Thymus (tissue), 11 donors: ENCODE measurements around the gene THAP12. TPM values are rescaled to one million over a fixed set of nuclear protein-coding genes. Genes with fewer than 3 reads are reported as not detected.

Experiments
- DNase-seq, 9 donors: peaks; one replicate each; pipeline ENCODE4 v3.0.0-alpha.2; 2013; ENCODE audit warnings: low spot score in 9 of 9, low read depth in 6 of 9, missing footprints in 1 of 9
- H3K27ac ChIP-seq, 2 donors: one replicate each; pipeline ENCODE4 v1.5.1; 2013; ENCODE audit warnings: control low read depth in 1 of 2, low read depth in 1 of 2, low read length in 1 of 2, mild to moderate bottlenecking in 1 of 2, moderate library complexity in 1 of 2
- H3K27me3 ChIP-seq, 2 donors: one replicate each; pipeline ENCODE4 v1.5.1; 2013; ENCODE audit warnings: low read length in 1 of 2; ENCODE audit not compliant: control insufficient read depth in 2 of 2, insufficient read depth in 1 of 2
- H3K36me3 ChIP-seq, 2 donors: one replicate each; pipeline ENCODE4 v1.5.1; 2013; ENCODE audit warnings: low read length in 1 of 2, mild to moderate bottlenecking in 1 of 2, moderate library complexity in 1 of 2; ENCODE audit not compliant: control insufficient read depth in 2 of 2, insufficient read depth in 2 of 2
- H3K4me1 ChIP-seq, 2 donors: one replicate each; pipeline ENCODE4 v1.5.1; 2013; ENCODE audit warnings: low read length in 2 of 2; ENCODE audit not compliant: control insufficient read depth in 2 of 2, insufficient read depth in 2 of 2
- H3K4me3 ChIP-seq, 2 donors: one replicate each; pipeline ENCODE4 v1.5.1; 2013; ENCODE audit warnings: low read length in 2 of 2, control low read depth in 1 of 2, mild to moderate bottlenecking in 1 of 2
- H3K9me3 ChIP-seq, 2 donors: one replicate each; pipeline ENCODE4 v1.5.1; 2013; ENCODE audit warnings: low read length in 1 of 2, mild to moderate bottlenecking in 1 of 2; ENCODE audit not compliant: control insufficient read depth in 2 of 2, insufficient read depth in 1 of 2
- WGBS: extraction: QIAGEN DNeasy Blood & Tissue Kit; methylation state at CpG from one replicate; pipeline ENCODE4 v1.1.7; 2013; 5-methylcytosine and 5-hydroxymethylcytosine counted together
- polyA plus RNA-seq: library from polyadenylated mRNA; stranded (reverse); fragments of 200-250 nt; gene quantifications from one replicate; pipeline ENCODE4 v1.2.3, GENCODE V29; 2013
- total RNA-seq: library from RNA; stranded (reverse); fragments of 120-200 nt; gene quantifications from one replicate; pipeline ENCODE4 v1.2.4, GENCODE V29; 2013
- donor health status: healthy.

The THAP12 gene
- total and polyA plus RNA-seq, 2 donors = 50.7 to 69.8 TPM

DNA sequence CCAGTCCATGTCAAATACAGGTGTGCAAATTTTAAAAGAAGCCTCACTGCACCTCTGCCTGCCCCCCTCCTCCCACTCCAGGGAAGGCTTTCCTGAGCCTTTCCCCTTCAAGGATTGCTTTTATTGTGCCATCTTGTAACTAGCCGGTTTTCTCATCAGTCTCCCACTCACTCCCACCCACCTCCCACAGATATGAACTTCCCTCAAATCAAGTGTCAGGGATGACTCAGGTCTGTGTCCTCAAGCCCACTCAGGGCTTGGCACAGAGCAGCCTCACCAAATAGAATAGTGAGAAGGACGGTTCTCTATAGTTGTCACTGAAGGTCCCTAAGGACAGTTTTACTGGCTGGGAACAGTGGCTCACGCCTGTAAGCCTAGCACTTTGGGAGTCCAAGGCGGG is 43.0 kb downstream of the THAP12 start:
- no peak for DNase-seq
- no peak overlapping the region for H3K4me3 ChIP-seq
- no peaks in the 10 kb centered on the region for H3K27me3 ChIP-seq
- 95% methylated on average over 4 of the region's 4 CpGs for WGBS
- peaks cover 7 to 17% of the 10 kb centered on the region in 2 donors for H3K4me1 ChIP-seq
- no peaks in the 10 kb centered on the region for H3K36me3 ChIP-seq
- H3K27ac ChIP-seq = no peak overlapping the region
- peaks cover 0 to 14% of the 10 kb centered on the region in 2 donors for H3K9me3 ChIP-seq

DNA sequence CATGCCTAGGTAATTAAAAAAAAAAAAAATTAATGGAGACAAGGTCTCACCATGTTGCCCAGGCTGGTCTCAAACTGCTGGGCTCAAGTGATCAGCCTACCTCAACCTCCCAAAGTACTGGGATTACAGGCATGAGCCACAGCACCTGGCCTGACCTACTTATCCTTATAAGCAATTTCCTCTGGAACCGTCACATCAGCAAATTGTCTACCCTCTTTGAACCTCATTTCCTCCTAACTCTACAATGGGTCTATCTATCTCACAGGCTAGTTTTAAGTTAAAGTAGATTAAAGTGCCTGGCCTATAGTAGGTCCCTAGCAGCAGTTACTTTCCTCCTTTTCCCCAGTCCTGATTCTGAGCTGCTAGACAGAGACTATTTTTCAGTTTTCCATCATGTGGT is 43.5 kb downstream of the THAP12 start:
- Histone ChIP-seq H3K36me3 (no peaks in the 10 kb centered on the region), H3K27ac (no peak overlapping the region), H3K27me3 (no peaks in the 10 kb centered on the region), H3K4me3 (no peak overlapping the region), H3K4me1 (peaks cover 7 to 17% of the 10 kb centered on the region in 2 donors), H3K9me3 (peaks cover 0 to 14% of the 10 kb centered on the region in 2 donors)
- 43% methylated on average over 1 of the region's 1 CpG for WGBS
- DNase-seq = peak in 1 of 9 donors; percentile 26

DNA sequence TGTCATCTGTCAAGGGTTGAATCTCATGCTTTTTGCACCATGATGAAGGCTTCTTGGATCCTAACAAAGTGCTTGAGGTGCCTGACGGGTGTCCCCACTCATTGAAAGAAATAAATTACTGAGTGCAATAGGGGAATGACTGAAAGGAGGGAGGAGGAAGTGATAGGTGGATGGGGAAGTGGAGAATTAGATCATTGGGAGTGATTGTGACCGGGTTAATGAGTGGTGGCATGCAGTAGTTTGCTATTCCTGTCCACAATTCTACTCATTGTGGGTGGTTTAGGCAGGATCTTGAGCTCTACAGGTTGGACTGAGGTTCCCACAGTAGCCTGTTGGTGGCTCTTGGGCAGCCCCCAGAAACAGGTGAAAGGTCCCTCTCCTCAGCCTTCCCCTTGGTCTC is 44.3 kb downstream of the THAP12 start:
- Histone ChIP-seq H3K9me3 (peaks cover 0 to 14% of the 10 kb centered on the region in 2 donors), H3K4me3 (no peak overlapping the region), H3K4me1 (peaks cover 7 to 17% of the 10 kb centered on the region in 2 donors), H3K36me3 (no peaks in the 10 kb centered on the region), H3K27me3 (no peaks in the 10 kb centered on the region), H3K27ac (no peak overlapping the region)
- WGBS = 93% methylated on average over 2 of the region's 2 CpGs
- no peak for DNase-seq

DNA sequence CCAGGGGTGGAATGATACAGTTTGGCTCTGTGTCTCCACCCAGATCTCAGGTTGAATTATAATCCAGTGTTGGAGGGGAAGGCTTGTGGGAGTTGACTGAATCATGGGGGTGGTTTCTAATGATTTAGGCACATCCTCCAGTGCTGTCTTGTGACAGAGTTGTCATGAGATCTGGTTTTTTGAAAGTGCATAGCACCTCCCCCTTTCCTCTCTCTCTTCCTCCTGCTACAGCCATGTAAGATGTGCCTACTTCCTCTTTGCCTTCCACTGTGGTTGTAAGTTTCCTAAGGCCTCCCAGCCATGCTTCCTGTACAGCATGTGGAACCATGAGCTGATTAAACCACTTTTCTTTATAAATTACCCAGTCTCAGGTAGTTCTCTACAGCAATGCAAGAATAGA is 45.1 kb downstream of the THAP12 start:
- peaks cover 0 to 14% of the 10 kb centered on the region in 2 donors for H3K9me3 ChIP-seq
- no peaks in the 10 kb centered on the region for H3K27me3 ChIP-seq
- no peak overlapping the region for H3K27ac ChIP-seq
- H3K36me3 ChIP-seq = no peaks in the 10 kb centered on the region
- H3K4me3 ChIP-seq = no peak overlapping the region
- H3K4me1 ChIP-seq = peaks cover 7 to 17% of the 10 kb centered on the region in 2 donors
- DNase-seq = no peak

DNA sequence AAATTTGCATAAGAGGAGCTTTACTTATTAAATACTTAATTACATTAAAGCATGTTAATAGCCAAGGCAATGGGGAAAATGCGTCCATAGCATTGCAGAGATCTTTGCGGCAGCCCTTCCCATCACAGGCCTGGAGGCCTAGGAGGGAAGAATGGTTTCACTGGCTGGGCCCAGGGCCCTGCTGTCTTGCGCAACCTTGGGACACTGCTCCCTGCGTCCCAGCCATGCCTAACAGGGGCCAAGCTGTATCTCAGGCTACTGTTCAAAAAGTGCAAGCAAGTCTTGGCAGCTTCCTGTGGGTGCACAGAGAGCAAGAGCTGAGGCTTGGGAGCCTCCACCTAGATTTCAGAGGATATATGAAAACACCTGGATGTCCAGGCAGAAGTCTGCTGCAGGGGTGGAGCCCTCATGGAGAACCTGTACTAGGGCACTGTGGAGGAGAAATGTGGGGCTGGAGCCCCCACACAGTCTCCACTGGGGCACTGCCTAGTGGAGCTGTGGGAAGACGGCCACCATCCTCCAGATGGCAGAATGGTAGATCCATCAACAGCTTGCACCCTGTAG is 46.0 kb downstream of the THAP12 start:
- Histone ChIP-seq H3K36me3 (no peaks in the 10 kb centered on the region), H3K4me3 (no peak overlapping the region), H3K9me3 (peaks cover 0 to 14% of the 10 kb centered on the region in 2 donors), H3K27ac (no peak overlapping the region), H3K27me3 (no peaks in the 10 kb centered on the region), H3K4me1 (peaks cover 7 to 17% of the 10 kb centered on the region in 2 donors)
- over 99% methylated on average over 5 of the region's 5 CpGs for WGBS
- no peak for DNase-seq

DNA sequence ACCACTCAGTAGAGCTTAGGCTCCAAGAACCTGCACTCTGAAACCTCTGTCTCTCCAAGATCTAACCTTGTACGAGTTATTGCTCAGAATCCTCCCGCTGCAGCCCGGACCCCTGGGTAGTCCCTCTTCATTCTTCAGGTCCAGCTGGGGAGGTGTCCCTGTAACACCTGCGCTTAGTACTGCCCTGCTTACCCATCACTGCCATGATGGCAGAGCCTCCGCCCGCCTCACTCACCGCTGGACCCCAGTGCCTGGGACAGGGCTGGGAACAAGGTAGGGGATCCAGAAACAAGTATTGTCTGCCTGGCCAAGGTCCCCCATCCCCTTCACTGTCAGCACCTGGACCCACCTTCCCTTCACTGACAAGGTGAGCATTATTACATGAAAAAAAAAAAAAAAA is 50.3 kb downstream of the THAP12 start:
- H3K36me3 ChIP-seq = no peaks in the 10 kb centered on the region
- WGBS = 97% methylated on average over 7 of the region's 7 CpGs
- no peaks in the 10 kb centered on the region for H3K4me1 ChIP-seq
- H3K27me3 ChIP-seq = peaks cover 0 to 5% of the 10 kb centered on the region in 2 donors
- H3K4me3 ChIP-seq = no peak overlapping the region
- no peak overlapping the region for H3K27ac ChIP-seq
- no peak for DNase-seq
- peaks cover 0 to 14% of the 10 kb centered on the region in 2 donors for H3K9me3 ChIP-seq

DNA sequence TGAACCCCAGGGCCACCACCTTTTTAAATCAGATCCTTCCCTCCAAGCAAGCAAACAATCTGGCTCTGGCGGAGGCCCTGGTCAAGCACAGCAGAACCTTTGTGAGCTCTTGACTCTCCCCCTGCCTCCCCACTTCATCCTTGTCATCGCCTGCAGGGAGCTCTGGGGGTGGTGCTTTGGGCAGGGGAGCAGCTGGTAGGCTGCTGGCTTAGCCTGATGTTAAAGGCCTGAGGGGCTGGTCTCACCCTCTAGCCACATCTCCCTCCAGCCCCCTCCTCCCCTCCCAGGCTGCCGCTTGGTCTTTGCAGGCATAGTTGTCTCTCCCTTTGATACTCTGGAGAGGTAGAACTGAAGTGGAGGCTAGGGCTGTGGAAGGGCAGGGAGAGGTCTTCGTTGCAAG is 50.9 kb downstream of the THAP12 start:
- Histone ChIP-seq H3K9me3 (peaks cover 0 to 8% of the 10 kb centered on the region in 2 donors), H3K4me1 (no peaks in the 10 kb centered on the region), H3K36me3 (no peaks in the 10 kb centered on the region), H3K27me3 (peaks cover 0 to 5% of the 10 kb centered on the region in 2 donors), H3K4me3 (no peak overlapping the region), H3K27ac (no peak overlapping the region)
- no peak for DNase-seq
- 97% methylated on average over 4 of the region's 4 CpGs for WGBS

DNA sequence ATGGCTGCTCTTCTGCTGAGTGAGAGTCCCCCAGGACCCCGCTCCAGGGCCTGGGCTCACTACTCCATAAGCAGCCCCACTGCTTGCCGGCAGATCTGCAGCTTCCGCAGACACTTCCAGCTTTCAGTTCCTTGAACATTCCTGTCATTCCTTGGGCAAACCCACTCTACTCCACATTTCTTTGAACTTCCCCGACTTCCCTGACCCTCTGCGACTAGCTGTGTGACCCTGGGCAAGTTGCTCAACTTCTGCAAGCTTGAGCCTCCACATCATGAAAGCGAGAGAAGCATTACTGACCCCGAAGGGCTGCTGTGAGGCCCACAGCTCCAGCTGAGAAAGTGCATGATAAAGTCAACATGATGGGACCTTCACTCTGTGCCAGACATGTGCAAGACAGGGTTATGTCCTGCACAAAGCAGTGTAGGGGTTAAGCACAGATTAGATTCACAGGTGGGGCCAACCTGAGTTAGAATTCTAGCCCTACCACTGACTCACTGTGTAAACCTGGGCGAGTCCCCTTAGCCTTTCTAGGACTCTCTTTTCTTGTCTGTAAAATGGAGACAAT is 51.8 kb downstream of the THAP12 start:
- Histone ChIP-seq H3K27ac (no peak overlapping the region), H3K27me3 (peaks cover 0 to 7% of the 10 kb centered on the region in 2 donors), H3K36me3 (no peaks in the 10 kb centered on the region), H3K4me3 (no peak overlapping the region), H3K4me1 (no peaks in the 10 kb centered on the region), H3K9me3 (peaks cover 0 to 3% of the 10 kb centered on the region in 2 donors)
- no peak for DNase-seq
- 96% methylated on average over 8 of the region's 8 CpGs for WGBS

DNA sequence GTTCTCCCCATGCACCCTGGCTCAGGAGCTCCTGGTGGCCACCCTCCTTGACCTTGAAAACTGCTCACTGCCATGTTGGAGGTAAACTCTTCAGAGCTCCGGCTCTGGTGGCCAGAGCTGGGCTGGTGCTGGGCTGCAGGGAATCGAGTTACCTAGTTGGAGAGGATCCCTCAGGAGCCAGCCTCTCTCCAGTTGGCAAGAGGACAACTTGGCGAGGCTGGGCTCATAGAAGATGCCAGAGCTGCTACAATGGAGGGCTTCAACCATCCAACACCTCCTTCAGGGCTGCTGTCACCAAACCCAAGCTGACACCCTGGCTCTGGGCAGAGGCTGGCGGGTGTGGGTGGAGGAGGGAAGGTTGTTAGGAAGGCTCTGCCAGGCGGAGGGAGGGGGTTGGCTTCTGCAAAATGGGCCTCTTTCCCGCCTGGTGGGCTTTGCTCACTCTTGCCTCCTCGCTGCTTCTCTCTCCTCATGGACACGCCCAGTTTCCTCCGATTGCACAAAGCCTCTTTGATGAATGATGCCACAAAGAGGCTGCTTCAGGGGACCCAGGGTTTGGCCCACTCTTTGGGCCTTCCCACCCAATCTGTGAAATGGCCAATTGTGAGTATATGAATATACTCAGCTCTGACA is 53.1 kb downstream of the THAP12 start:
- H3K27ac ChIP-seq = no peak overlapping the region
- WGBS = 96% methylated on average over 9 of the region's 9 CpGs
- DNase-seq = no peak
- peaks cover 1 to 16% of the 10 kb centered on the region in 2 donors for H3K27me3 ChIP-seq
- H3K36me3 ChIP-seq = no peaks in the 10 kb centered on the region
- no peak overlapping the region for H3K4me3 ChIP-seq
- no peaks in the 10 kb centered on the region for H3K4me1 ChIP-seq
- H3K9me3 ChIP-seq = no peaks in the 10 kb centered on the region
